NCI-H82 treated with DMSO at 0.1 percent for 48 hours (cell line): ENCODE results near the gene ZC3H7A.

Experiments
- DNase-seq: peaks from one replicate; lab custom pipeline; 2025; ENCODE audit not compliant: unreplicated experiment; lab: John Stamatoyannopoulos, UW

ZC3H7A gene

DNA sequence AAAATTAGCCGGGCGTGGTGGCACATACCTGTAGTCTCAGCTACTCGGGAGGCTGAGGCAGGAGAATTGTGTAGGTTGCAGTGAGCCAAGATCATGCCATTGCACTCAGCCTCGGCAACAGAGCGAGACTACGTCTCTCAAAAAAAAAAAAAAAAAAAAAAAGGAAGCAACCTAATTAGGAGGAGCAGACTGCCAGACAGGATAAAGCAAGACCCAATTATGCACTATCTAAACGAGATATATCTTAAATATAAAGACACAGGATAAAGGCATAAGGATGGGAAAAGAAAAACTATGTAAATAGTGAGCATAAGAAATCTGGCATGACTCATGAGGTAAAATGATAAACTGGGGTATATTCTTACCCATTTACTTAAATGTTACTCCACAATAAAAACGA, 59.3 kb downstream of the ZC3H7A start:
- no peak for DNase-seq

DNA sequence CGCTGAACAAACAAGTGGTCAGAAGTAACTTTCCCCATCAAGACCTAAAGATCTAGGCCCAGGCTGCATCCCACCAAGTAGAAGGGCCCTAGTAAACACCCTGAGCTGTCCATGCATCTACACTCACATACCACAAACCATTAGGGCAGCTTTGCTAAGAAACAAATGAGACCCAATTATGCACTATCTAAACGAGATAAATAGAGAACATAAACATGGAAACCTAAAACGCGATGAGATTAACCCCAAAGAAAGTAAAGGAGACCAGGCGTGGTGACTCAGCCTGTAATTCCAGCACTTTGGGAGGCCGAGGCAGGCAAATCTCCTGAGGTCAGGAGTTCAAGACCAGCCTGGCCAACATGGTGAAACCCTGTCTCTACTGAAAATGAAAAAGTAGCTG, 60.2 kb downstream of the ZC3H7A start:
- peak; percentile 89 for DNase-seq

DNA sequence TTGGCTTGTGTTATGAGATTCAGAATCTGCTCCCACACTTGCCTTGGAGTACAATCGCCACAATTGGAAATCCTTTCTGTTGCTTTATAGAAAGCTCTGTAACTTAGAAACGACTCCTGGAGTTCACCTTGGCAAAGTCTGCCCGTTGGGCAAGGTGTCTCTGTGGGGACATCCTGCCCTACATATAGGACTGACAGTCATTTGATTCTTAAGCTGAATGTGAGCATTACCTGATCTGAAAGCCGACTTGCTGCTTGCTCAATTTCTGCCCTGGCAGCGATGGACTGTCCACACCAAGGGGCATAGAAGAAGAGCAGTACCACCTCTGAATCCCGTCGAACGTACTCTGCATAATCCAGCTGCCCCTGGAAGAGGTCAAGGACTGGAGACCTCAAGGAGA, 61.3 kb downstream of the ZC3H7A start:
- no peak for DNase-seq

DNA sequence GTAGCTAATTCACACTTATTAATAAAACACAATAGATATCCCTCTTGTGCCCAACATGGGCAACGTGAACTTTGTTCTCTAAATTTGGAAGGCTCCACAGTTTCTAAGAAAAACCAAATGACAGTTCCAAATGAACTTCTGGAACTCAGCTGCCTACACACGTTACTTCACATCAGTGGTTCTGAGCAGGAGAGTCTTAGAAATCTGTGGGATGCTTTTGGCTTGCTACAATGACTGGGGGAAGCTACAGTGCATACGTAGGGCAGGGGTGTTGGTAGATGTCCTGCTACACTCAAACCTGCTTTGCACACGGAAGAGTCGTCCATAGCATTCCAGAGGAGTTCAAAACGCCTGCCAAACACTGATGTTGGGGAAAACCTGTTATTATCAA, 62.4 kb downstream of the ZC3H7A start:
- DNase-seq = no peak

DNA sequence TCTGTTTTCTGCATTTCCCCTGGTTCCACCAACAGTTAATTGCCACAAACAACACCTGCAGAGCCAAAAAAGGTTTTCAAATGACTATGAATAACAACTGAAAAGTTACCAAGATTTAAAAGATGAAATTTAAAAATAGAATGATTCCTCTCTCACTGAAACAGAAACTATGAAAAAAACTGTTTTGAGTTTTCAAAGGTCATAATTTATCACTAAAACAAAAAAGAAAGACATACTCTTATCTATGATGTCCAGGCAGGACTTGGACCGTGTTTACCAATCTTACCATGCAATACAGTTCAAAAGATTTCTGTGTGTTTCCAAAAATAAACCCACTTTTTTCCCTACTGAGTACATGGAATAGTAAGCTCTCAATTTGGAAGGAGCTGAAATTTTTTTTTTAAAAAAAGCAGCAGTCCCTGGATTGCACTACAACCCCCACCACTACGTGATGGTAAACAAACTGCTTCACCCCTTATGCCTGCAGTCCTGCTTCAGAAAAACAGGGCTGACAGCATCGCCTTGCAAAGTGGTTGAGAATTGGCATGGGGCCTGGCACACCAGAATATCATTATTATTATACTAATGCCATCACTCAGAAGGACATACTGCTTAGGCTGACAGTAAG, 62.9 kb downstream of the ZC3H7A start:
- DNase-seq = no peak

DNA sequence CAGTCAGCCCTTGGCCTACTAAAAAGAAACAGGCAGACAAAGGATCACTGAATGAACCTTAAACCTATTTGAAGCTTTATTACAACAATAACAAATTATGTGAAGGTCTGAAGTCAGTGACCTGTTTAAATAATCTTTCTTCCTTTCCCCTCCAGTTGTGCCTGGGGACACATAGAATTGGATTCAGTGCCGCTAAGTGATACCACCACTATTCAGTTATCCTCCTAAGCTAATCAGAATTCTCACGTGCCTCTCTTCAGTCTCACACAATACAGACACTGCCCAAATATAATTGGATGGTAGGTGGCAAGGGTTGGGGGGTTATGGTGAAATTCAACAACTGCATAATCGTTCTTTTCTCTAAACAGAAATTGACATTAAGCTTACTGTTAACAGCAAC, 65.8 kb downstream of the ZC3H7A start:
- DNase-seq = no peak

DNA sequence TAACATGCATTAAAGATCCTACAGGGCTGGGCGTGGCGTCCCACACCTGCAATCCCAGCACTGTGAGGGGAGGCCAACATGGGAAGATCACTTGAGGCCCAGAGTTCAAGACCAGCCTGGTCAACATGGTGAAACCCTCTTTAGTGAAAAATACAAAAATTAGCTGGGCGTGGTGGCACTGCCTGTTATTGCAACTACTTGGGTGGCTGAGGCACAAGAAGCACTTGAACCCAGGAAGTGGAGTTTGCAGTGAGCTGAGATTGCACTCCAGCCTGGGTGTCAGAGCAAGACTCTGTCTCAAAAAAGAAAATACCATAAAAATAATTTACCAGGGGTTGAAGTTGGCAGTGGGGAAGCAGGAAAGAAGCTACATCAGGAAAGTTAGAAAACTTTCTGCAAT, 67.3 kb downstream of the ZC3H7A start:
- no peak for DNase-seq

DNA sequence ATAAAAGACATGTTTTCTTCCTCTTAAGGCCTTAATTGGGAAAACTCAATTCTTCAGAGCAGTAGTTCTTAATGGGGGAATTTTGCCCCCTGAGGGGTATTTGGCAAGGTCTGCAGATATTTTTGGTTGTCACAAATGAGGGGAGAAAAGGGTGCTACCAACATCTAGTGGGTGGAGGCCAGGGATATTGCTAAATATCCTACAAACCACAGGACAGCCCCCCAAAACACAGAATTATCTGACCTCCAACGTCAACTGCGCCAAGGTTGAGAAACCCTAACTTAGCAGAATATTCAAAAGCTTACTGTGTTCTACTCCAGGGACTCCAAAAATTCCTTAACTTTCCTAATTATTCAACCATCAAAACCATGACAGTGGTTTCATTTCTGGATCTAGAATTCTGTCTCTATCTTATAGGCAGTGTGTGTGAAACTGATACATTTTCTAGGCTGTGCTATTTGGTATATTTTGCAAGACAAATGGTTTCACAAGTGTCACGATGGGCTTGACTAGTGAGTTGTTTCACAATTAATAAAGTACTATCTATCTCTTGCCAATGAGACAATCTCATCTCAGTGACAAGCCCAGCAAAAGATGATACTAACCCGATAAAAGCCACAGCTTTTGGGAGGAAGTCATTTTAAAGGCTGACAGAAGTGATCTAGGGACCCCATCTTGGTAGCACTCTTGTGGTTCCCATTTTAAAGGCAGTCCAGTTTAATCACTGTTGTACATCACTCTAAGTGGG, 69.1 kb downstream of the ZC3H7A start:
- DNase-seq = no peak

DNA sequence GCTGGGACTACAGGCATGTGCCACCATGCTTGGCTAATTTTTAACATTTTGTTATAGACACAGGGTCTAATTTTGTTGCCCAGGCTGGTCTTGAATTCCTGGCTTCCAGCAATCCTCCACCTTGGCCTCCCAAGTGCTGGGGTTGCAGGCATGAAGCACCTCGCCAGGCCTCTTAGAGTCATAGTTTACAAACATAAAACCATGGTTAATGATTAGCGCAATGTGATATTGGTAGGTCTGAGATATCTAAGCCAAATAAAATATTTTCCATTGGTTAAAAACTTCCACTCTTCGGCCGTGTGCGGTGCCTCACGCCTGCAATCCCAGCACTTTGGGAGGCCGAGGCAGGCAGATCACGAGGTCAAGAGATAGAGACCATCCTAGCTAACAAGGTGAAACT, 71.0 kb downstream of the ZC3H7A start:
- no peak for DNase-seq

DNA sequence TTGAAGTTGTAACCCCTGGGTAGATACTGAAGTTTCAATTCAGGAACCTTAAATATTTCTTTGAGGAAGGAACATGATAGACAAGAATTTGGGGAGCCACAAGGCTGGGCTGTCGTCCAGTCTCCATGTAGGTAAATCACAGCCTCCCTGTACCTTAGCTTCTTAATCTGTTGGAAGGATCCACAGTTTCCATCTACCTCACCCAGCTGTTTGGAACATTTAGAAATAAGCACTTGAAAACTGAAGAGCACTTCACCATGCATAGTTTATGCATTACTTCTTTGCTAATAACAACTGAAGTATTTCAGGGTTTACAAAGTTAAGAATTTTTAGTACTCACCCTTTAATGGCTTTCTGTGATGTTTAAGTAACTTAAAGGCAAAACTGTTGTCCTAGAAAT, 71.6 kb downstream of the ZC3H7A start:
- no peak for DNase-seq

DNA sequence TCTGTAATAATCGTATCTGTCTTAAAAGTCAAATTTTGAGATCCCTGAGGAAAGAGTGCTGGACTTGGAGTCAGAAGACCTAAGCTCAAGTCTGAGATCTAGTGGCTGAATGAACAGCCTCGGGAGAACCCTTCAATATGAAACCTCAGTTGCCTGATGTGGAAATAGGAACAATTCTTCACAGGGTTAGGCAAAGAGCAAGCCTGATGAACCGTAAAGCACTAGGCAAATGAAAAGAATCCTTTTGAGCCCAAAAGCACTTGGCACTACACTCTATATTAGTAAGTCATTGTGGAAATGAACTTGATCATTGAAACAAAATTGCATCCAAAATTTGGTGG, 74.6 kb downstream of the ZC3H7A start:
- no peak for DNase-seq

DNA sequence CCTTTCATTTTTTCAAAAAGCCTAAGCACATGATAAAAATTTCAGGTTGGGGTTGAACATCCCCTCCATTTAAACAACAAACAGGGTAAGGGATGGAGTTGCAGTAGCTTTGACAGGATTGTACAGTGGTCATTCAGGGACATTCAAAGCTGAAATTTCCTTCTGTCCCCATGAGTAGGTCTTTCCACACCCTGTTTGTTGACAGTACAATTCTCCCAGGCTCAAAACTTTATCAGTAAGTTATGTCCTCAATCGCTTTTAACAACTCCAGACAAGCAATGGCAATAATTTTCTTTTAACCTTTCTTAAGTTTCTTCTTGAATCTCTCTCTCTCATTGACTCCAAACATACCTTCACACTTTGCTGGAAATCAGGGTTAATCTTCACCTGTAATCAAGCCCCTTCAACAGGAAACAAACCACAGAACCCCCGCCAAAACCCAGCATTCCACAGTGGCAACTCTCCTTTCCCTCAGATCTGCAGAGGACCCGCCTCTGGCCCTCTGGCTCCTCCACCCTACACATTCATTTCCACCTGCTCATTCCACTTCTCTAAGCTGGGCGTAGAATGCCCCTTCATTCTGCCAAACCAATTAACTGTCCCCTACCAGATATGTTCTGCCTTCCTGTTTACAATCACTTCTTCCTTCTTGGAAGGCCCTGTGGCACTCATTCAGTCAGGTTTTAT, 75.1 kb downstream of the ZC3H7A start:
- no peak for DNase-seq

DNA sequence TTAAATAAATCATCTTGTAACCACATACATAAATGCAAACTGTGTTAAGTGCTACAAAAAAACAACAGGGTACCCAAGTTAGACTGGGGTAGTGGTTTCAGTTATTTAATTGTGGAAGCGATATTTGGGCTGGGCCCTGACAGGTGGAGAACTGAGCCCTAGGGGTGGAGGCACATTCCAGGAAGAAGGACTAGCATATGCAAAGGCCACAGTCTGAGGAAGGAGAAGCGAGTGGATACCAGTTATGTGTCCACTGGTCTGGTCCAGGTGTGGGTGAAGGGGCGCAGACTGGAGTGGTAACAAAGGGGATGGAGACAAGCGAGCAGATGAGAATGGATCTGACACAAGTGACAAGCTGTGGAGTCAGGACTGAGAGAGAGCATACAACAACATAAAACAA, 77.3 kb downstream of the ZC3H7A start:
- no peak for DNase-seq

DNA sequence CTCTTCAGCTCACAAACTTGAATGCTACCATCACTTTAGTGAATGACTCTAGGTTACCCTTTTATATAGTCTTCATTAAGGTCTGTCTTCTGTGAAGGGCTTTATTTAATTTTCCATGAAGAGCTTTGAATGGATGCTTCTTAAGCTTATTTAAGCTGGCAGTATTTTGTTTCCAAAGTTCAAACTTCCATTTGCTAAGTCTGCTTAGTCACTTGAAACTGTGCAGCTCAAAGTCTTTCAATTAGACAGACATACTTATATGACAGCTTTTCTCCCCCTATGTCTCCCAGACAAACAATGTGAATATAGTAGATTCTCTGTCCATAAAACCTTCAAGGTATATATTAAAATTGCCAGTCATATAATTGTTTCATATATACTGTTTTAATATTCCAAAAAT, 77.9 kb downstream of the ZC3H7A start:
- no peak for DNase-seq

DNA sequence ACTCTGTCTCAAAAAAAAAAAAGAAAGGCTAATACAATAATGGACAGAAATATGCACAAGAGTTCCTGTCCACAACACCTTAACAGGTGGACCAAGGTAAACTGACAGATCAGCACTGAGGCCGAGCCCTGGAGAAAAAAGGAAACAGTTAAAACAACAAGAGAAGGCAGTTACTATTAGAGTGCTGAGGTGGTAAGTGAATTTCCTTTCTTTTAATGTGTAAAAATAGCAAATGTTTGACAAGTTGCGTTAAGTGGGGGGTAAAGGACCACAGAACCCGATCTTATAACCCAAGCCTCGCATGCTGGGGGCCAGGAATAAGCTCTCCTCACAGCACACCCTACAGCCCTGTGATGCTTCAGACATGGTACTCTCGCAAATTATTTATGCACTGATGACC, 79.2 kb downstream of the ZC3H7A start:
- no peak for DNase-seq

DNA sequence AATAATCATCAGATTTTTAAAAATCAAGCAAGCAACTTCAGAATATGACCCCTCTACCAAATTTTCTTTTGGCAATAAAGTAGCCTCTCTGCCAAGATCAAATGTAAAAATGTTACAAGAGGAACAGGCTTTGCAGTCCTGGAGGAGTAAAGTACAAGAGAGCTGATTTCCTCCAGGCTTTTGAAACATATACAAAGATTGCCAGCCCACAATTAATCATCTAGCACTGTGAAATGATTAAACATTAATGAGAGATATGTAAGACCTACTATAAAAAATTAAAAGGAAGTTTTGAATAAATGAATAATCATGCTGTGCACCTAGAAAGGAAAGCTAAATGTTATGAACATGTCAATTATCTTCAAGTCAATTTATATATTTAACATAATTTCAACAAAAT, 80.7 kb downstream of the ZC3H7A start:
- DNase-seq = no peak

DNA sequence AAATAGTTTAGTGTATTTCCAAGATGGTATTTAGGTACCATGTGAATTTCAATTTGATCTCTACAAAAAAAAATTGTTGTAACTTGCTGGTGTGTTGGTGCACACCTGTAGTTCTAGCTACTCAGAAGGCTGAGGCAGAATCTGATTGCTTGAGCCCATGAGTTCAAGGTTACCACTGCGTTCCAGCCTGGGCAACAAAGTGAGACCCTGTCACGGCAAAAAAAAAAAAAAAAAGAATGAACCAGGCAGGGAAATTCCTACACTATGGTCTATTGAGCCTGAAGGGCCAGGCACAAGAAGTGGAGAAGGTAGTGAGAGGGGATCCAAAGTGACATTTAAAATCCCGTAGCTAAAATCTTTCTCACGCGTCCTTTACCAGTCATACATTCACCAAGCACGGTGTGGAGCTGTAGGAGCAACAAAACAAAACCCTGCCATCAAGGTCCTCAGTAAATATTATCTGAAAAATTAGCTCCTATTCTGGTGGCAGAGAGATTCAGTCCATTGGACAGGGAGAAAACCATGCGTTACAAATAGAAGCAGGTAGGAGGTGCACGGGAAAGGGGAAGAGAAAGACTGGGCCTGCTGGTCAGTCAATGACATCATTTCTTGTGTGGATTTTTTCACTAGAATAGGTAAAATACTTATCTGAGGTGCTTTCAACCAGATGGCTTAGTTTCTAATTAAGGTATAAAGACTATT, 81.7 kb downstream of the ZC3H7A start:
- no peak for DNase-seq

DNA sequence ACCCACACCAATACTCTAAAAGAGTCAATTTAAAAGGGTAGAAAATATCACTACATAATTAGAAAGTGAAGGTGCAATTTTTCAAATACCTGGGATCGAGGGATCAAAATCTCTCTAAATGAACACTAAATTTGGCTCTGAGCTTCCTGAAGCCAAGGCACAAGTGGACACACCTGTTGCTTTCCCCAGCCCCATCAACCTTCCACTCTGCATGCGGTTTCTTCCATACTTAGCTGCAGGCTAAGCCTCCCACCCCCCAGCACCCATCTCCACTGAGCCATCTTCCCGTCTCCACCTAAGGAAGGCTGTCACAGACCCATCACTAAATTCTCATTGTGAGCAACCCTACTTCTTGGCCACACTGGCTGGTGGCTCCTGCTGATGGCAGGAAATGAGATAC, 84.9 kb downstream of the ZC3H7A start:
- no peak for DNase-seq

DNA sequence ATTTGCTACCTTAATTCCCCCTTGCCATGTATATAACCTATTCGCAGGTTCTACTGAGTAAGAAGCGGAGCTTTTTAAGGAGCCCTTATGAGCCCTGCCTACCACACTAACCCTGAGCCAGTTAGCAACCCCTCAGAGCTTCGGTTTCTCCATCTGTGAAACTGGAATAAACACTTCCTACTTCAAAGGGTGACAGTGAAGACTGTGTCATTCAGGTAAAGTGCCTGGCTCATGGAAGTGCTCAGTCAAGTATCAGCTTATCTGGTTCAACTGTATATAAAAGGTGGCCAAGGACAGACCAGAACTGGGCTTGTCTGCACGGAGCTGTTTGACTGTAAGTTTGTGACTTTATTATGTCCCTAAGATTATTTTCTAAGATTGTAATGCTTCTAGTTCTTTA, 85.4 kb downstream of the ZC3H7A start:
- no peak for DNase-seq

DNA sequence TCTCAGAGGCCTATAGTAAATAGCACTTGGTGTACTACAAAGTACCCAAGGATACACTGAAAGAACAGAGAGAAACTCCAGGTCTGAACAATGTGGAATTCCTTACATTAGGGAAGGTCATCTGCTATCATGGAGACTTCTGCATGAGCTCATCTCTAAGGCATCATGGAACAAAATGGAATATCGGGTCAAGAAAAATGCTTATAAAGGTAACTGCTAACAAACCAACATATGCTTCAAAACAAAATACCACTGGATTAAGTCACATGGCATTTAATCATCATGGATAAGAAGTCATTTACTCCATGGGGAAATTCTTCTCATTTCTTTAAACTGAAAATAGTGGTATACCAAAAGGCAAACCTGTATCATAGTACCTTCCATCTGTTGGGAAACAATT, 88.6 kb downstream of the ZC3H7A start:
- DNase-seq = no peak

DNA sequence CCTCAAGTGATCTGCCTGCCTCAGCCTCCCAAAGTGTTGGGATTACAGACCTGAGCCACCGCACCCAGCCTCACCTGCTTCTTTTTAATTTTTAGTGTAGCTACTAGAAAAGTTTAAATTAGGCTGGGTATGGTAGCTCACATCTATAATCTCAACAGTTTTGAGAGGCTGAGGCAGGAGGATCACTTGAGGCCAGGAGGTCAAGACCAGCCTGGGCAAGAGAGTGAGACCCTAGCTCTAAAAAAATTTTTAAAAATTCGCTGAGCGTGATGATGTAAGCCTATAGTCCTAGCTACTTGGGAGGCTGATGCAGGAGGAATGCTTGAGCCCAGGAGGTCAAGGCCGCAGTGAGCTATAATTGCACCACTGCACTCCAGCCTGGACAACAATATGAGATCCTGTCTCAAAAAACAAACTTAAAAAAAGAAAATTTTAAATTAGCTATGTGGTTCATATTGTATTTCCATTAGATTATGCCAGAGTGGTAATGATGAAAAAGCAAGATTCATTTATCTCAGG, 89.3 kb downstream of the ZC3H7A start:
- DNase-seq = no peak
